MG63 (cell line): ENCODE results near the gene ZBTB32. TPM values are rescaled to one million over a fixed set of nuclear protein-coding genes. Genes with fewer than 3 reads are reported as not detected.

Experiments
- total RNA-seq: library from RNA; depleted of rRNA; stranded (reverse); fragments of >200 nt; shearing (Covaris generic); gene quantifications from 2 replicates; pipeline ENCODE4 v1.2.3, GENCODE V29; 2014; ENCODE audit warnings: low replicate concordance; rRNA removed

Gene ZBTB32
- total RNA-seq, 1 experiment from 2014 or later = not detected

Other genes starting within 250 kb of the ZBTB32 start
- not detected in 2 replicates for gene KRTDAP, start 214.1 kb upstream of the ZBTB32 start, total RNA-seq
- gene DMKN, start 190.9 kb upstream of the ZBTB32 start, total RNA-seq = not detected in 2 replicates
- gene SBSN, start 176.2 kb upstream of the ZBTB32 start, total RNA-seq = 0.30 TPM in 1 of 2 replicates, not detected in the other
- not detected in 2 replicates for gene GAPDHS, start 171.1 kb upstream of the ZBTB32 start, total RNA-seq
- 180 and 203 TPM in 2 replicates for gene TMEM147, start 158.9 kb upstream of the ZBTB32 start, total RNA-seq
- gene ATP4A, start 140.9 kb upstream of the ZBTB32 start, total RNA-seq = not detected in 2 replicates
- gene PMIS2, start 118.4 kb upstream of the ZBTB32 start, total RNA-seq = not detected in 2 replicates
- 12.8 and 18.2 TPM in 2 replicates for gene HAUS5, start 91.8 kb upstream of the ZBTB32 start, total RNA-seq
- gene RBM42, start 75.5 kb upstream of the ZBTB32 start, total RNA-seq = 103 and 144 TPM in 2 replicates
- gene ETV2, start 62.8 kb upstream of the ZBTB32 start, total RNA-seq = not detected in 2 replicates
- 377 and 417 TPM in 2 replicates for gene COX6B1, start 56.2 kb upstream of the ZBTB32 start, total RNA-seq
- gene UPK1A, start 38.0 kb upstream of the ZBTB32 start, total RNA-seq = not detected in 2 replicates
- gene KMT2B, start 13.4 kb downstream of the ZBTB32 start, total RNA-seq = 2.3 and 6.0 TPM in 2 replicates
- 0.27 and 2.4 TPM in 2 replicates for gene IGFLR1, start 37.9 kb downstream of the ZBTB32 start, total RNA-seq
- gene U2AF1L4, start 40.9 kb downstream of the ZBTB32 start, total RNA-seq = 16.3 and 19.8 TPM in 2 replicates
- gene PSENEN, start 41.1 kb downstream of the ZBTB32 start, total RNA-seq = 37.6 and 76.2 TPM in 2 replicates
- 2.4 and 4.1 TPM in 2 replicates for gene LIN37, start 44.0 kb downstream of the ZBTB32 start, total RNA-seq
- gene HSPB6, start 52.5 kb downstream of the ZBTB32 start, total RNA-seq = not detected in 2 replicates
- 0.47 and 8.9 TPM in 2 replicates for gene PROSER3, start 53.6 kb downstream of the ZBTB32 start, total RNA-seq
- gene ARHGAP33, start 71.0 kb downstream of the ZBTB32 start, total RNA-seq = 0.42 and 1.6 TPM in 2 replicates
- not detected in 2 replicates for gene PRODH2, start 108.3 kb downstream of the ZBTB32 start, total RNA-seq
- not detected in 2 replicates for gene NPHS1, start 147.9 kb downstream of the ZBTB32 start, total RNA-seq
- 0.15 and 0.43 TPM in 2 replicates for gene KIRREL2, start 152.4 kb downstream of the ZBTB32 start, total RNA-seq
- 19.1 and 32.5 TPM in 2 replicates for gene APLP1, start 164.0 kb downstream of the ZBTB32 start, total RNA-seq
- 0.81 and 2.1 TPM in 2 replicates for gene NFKBID, start 196.0 kb downstream of the ZBTB32 start, total RNA-seq
- not detected in 2 replicates for gene HCST, start 198.0 kb downstream of the ZBTB32 start, total RNA-seq
- gene TYROBP, start 203.7 kb downstream of the ZBTB32 start, total RNA-seq = not detected in 2 replicates
- 2.3 and 2.9 TPM in 2 replicates for gene LRFN3, start 231.8 kb downstream of the ZBTB32 start, total RNA-seq